Neuron (in vitro differentiated cells): Measurements from ENCODE around the gene RHBDL3.
"Not testable (repeated sequence)": the region's sequence is repeated elsewhere in the genome, so short reads cannot be mapped to it uniquely, and the experiment has no call there.

Experiments used
- H2AFZ ChIP-seq: one replicate; pipeline ENCODE4 v1.6.1; 2013; ENCODE audit warnings: low read depth, mild to moderate bottlenecking, inconsistent platforms, low read length, moderate library complexity
- H3K27me3 ChIP-seq: one replicate; pipeline ENCODE4 v1.6.1; 2013; ENCODE audit warnings: low read length; ENCODE audit not compliant: insufficient read depth
- H3K36me3 ChIP-seq: one replicate; pipeline ENCODE4 v1.6.1; 2013; ENCODE audit warnings: low read length; ENCODE audit not compliant: insufficient read depth
- H3K4me1 ChIP-seq: one replicate; pipeline ENCODE4 v1.6.1; 2013; ENCODE audit warnings: low read length; ENCODE audit not compliant: insufficient read depth
- H3K4me3 ChIP-seq: 2 replicates; pipeline ENCODE4 v1.5.1; 2013; ENCODE audit warnings: mild to moderate bottlenecking, low read length, moderate library complexity
- H3K9me3 ChIP-seq: one replicate; pipeline ENCODE4 v1.6.1; 2013; ENCODE audit warnings: low read length

RHBDL3 gene

DNA sequence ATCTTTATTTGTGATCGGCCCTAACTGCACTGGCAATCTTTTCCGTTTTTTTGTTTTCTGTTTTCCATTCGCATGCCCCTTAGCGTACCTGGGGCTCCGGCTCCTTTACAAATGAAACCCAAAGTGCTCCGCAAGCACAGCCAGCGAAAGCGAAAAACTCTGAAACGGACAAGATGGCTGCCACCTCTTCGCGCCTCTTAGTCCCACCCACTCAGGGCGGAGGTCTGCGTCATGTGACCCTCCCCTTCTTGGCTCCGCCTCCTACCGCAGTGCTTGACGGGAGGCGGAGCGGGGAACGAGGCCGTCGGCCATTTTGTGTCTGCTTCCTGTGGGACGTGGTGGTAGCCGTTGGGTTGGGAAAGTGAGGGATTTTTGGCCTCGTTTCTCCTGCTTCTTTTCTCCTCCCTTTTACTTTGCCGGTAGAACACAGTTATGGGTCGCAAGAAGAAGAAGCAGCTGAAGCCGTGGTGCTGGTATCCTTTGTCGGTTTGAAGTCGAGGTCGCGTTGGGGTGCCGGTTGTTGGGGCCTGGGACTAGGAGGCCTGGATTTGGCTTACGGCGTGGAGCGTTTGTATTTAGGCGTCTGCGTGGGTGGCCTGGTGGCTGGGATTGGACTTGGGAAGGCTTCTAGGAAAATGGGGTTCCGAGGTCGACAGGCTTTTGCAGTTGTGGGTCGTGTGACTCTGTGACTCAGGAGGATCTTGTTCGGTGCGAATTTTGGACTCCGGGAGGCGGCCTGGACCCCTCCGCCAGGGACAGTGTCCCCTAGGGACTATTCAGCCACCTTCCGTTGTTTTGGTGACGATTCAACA, 84.4 kb downstream of the RHBDL3 start, which contains the start of gene ZNF207:
Gene ZNF207 (plus strand): TSS at position 304 of the 812 bp plus-strand sequence. CDS start 129 bp downstream, at position 433.
- no peaks in the 10 kb centered on the region for H3K27me3 ChIP-seq
- H3K9me3 ChIP-seq: no peaks in the 10 kb centered on the region
- H3K4me1 ChIP-seq: peaks cover 15% of the 10 kb centered on the region
- H3K36me3 ChIP-seq: peaks cover 25% of the 10 kb centered on the region
- H2AFZ ChIP-seq: peak within 1 kb of the TSS; percentile 49
- peak within 1 kb of the TSS; percentile 76 for H3K4me3 ChIP-seq

DNA sequence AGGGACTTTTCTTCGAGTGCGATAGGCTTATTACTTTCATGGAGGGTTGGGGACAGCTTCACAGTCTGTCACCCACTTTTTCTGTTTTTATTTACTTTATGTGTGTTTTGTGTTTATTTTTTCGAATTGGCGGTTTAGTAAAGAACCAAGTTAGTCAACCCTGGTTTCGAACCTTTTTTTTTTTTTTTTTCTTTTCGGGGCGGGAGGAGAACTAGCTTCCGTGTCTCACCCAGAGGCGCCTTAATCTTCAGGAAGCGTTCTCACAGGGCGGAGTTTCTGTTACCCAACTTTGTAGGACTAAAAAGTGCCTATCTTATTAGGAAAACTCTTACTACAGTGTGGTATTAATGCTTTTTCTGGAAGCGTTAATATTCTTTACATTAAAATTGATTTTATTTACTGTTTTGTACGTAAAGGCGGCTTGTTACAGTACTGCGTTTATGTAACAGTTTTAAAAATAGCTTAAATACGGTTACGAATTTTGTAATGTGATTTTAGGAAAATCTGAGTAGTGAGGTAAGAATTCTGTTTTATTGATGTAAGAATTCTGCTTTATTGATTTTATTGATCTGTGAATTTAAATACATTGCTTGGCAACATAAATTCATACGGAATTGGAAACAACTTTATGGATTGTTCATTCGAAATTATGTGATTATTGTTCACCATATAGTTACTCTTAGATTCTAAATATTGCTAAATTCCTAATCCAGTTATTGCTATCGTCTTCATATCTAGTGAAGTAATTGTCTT, 85.2 kb downstream of the RHBDL3 start:
- H3K4me3 ChIP-seq: peak overlapping the region; percentile 76
- peaks cover 15% of the 10 kb centered on the region for H3K4me1 ChIP-seq
- no peak overlapping the region for H2AFZ ChIP-seq
- H3K36me3 ChIP-seq: peaks cover 33% of the 10 kb centered on the region
- H3K9me3 ChIP-seq: no peaks in the 10 kb centered on the region
- H3K27me3 ChIP-seq: no peaks in the 10 kb centered on the region

GRCh38 chr17:32352734-32353133, 87.1 kb downstream of the RHBDL3 start:
- Histone ChIP-seq H3K36me3 (peaks cover 48% of the 10 kb centered on the region), H3K4me3 (peak overlapping the region; percentile 76), H3K4me1 (peaks cover 15% of the 10 kb centered on the region)
- H3K9me3 ChIP-seq, H3K27me3 ChIP-seq, H2AFZ ChIP-seq: not testable (repeated sequence)

DNA sequence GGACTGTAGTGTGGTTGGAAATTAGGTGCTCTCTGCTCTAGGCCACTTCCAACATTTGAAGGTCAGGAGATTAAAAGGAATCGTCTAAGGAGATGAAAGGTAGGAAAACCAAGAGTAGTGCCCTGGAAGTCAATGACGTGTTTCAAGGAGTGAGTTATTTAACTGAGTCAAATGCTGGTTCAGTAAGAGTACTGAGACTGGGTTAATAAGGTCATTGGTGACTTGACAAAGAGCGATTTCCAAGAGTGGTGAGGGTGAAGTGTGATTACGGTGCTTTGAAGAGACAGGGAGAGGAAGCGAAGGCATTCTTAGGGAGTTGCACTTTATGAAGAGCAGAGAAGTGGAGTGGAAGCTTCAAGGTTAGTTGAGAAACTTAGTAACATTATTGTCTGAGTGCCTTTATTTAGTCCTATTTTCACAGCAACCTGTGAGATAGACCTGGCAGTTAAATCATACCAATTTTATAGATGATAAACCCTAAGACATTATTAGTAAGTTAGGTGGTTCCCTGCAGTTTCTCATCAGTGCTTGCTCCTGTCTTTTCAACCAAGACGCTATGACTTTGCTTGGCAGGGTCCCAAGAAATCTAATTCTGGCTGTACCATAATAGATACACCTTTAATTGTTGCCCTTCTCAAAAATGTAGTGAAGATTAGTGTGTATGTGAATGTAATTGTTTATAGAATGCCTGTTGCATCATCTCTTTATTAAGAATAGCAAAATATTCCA, 90.2 kb downstream of the RHBDL3 start:
- peaks cover 10% of the 10 kb centered on the region for H3K4me1 ChIP-seq
- H3K4me3 ChIP-seq: no peak overlapping the region
- peaks cover 76% of the 10 kb centered on the region for H3K36me3 ChIP-seq
- H3K27me3 ChIP-seq: no peaks in the 10 kb centered on the region
- no peak overlapping the region for H2AFZ ChIP-seq
- no peaks in the 10 kb centered on the region for H3K9me3 ChIP-seq

- Histone ChIP-seq H3K4me1 (peaks cover 10% of the 10 kb centered on the region), H3K36me3 (peaks cover 81% of the 10 kb centered on the region), H3K9me3 (no peaks in the 10 kb centered on the region), H2AFZ (no peak overlapping the region), H3K4me3 (no peak overlapping the region), H3K27me3 (no peaks in the 10 kb centered on the region)
These were observed 90.7 kb downstream of the RHBDL3 start for GRCh38 chr17:32356378-32356743.

GRCh38 chr17:32356750-32357149, 91.1 kb downstream of the RHBDL3 start:
- no peaks in the 10 kb centered on the region for H3K9me3 ChIP-seq
- H2AFZ ChIP-seq: no peak overlapping the region
- peaks cover 85% of the 10 kb centered on the region for H3K36me3 ChIP-seq
- no peak overlapping the region for H3K4me3 ChIP-seq
- H3K27me3 ChIP-seq: no peaks in the 10 kb centered on the region
- peaks cover 8% of the 10 kb centered on the region for H3K4me1 ChIP-seq

GRCh38 chr17:32357615-32358014, 92.0 kb downstream of the RHBDL3 start:
- Histone ChIP-seq H3K4me3 (no peak overlapping the region), H3K4me1 (peaks cover under 1% of the 10 kb centered on the region), H3K36me3 (peaks cover 89% of the 10 kb centered on the region), H3K9me3 (no peaks in the 10 kb centered on the region), H3K27me3 (no peaks in the 10 kb centered on the region), H2AFZ (no peak overlapping the region)

DNA sequence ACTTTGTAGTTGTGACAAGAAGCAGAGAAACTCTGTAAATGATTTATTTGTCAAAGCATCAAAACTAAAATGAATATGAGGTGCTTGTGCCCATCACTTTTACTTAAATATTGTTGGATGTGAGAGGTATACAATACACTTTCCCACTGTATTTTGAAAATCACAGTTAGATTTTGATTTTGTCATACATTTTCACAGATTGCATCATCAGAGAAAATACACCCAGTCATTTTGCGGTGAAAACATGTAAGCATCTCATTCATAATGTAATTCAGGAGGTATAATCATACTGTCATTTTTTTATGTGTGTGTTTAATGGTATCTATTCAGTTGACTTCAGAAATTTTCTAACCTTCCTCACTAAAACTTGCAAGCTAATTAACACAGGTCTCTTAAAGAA, 95.6 kb downstream of the RHBDL3 start:
- Histone ChIP-seq H3K27me3 (no peaks in the 10 kb centered on the region), H3K9me3 (no peaks in the 10 kb centered on the region), H3K36me3 (peaks cover 93% of the 10 kb centered on the region), H2AFZ (no peak overlapping the region), H3K4me1 (no peaks in the 10 kb centered on the region), H3K4me3 (no peak overlapping the region)

DNA sequence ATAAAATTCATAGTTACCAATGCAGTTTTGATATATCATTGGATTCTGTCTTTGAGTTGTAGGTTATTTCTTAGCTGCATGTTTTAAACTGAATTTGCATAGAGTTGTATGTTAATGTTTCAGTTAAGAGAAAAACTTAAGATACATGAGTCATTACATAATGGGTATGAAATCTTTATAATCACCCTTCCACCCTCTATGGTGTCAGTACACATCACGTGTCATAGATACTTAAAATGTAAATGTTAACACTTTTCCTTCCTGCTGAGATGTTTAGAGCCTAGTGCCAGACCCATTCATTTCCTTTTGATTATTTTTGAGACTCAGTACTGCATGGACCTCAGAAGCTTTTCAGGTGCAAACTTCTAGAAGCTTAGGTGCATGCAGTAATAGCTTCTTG, 104.8 kb downstream of the RHBDL3 start:
- Histone ChIP-seq H3K9me3 (no peaks in the 10 kb centered on the region), H2AFZ (no peak overlapping the region), H3K27me3 (no peaks in the 10 kb centered on the region), H3K36me3 (peaks cover 85% of the 10 kb centered on the region), H3K4me3 (no peak overlapping the region), H3K4me1 (no peaks in the 10 kb centered on the region)
